Astrocyte (in vitro differentiated cells and primary cell): ENCODE results near the gene SCAF8. TPM values are rescaled to one million over a fixed set of nuclear protein-coding genes. Genes with fewer than 3 reads are reported as not detected.
A peak's percentile ranks its signal among the peaks of the same experiment; 100 is the strongest.

Experiments
- DNase-seq: peaks from one replicate; pipeline ENCODE4 v3.0.0-alpha.2; 2010; ENCODE audit warnings: low read depth
- FAIRE-seq: peaks from 2 replicates; lab custom pipeline; 2011; peaks lifted over from hg19 to GRCh38; lab: Jason Lieb, UNC
- H2AFZ ChIP-seq: 2 replicates; pipeline ENCODE4 v1.6.0; 2012; ENCODE audit warnings: low read depth, low read length, inconsistent platforms
- H3K27ac ChIP-seq: 2 replicates; pipeline ENCODE4 v1.5.1; 2011; ENCODE audit warnings: low read depth, low read length, inconsistent platforms
- H3K27me3 ChIP-seq: 2 replicates; pipeline ENCODE4 v1.6.0; 2011; ENCODE audit warnings: low read length, inconsistent platforms; ENCODE audit not compliant: insufficient read depth
- H3K36me3 ChIP-seq: 2 replicates; pipeline ENCODE4 v1.5.1; 2011; ENCODE audit warnings: low read length, inconsistent platforms; ENCODE audit not compliant: insufficient read depth
- H3K4me1 ChIP-seq: 2 replicates; pipeline ENCODE4 v1.5.1; 2011; ENCODE audit warnings: low read length, inconsistent platforms; ENCODE audit not compliant: insufficient read depth
- H3K4me2 ChIP-seq: 2 replicates; pipeline ENCODE4 v1.6.0; 2012; ENCODE audit warnings: low read length, inconsistent platforms
- H3K4me3 ChIP-seq: 2 replicates; pipeline ENCODE4 v1.5.1; 2011; ENCODE audit warnings: low read depth, mild to moderate bottlenecking, low read length, inconsistent platforms; ENCODE audit not compliant: insufficient read depth
- H3K79me2 ChIP-seq: 2 replicates; pipeline ENCODE4 v1.6.0; 2012; ENCODE audit warnings: mild to moderate bottlenecking, low read length, inconsistent platforms; ENCODE audit not compliant: insufficient read depth
- H3K9ac ChIP-seq: 2 replicates; pipeline ENCODE4 v1.6.0; 2012; ENCODE audit warnings: mild to moderate bottlenecking, low read length, inconsistent platforms
- H3K9me3 ChIP-seq: 2 replicates; pipeline ENCODE4 v1.5.1; 2012; ENCODE audit warnings: low read depth, mild to moderate bottlenecking, low read length, inconsistent platforms; ENCODE audit not compliant: insufficient read depth
- H4K20me1 ChIP-seq: 2 replicates; pipeline ENCODE4 v1.6.0; 2012; ENCODE audit warnings: low read length, inconsistent platforms; ENCODE audit not compliant: insufficient read depth
- H3K27ac Mint-ChIP-seq: one replicate; pipeline ENCODE4 v1.8.0; 2021; ENCODE audit warnings: mild to moderate bottlenecking, mixed read lengths; ENCODE audit not compliant: unreplicated experiment
- H3K27me3 Mint-ChIP-seq: one replicate; pipeline ENCODE4 v1.8.0; 2021; ENCODE audit warnings: low read depth, mixed read lengths; ENCODE audit not compliant: unreplicated experiment
- H3K36me3 Mint-ChIP-seq: one replicate; pipeline ENCODE4 v1.8.0; 2021; ENCODE audit warnings: low read depth, mixed read lengths; ENCODE audit not compliant: unreplicated experiment
- H3K4me1 Mint-ChIP-seq: one replicate; pipeline ENCODE4 v1.8.0; 2021; ENCODE audit warnings: low read depth, mixed read lengths; ENCODE audit not compliant: unreplicated experiment
- H3K4me3 Mint-ChIP-seq: one replicate; pipeline ENCODE4 v1.8.0; 2021; ENCODE audit warnings: mild to moderate bottlenecking, moderate library complexity, mixed read lengths; ENCODE audit not compliant: unreplicated experiment
- H3K9me3 Mint-ChIP-seq: one replicate; pipeline ENCODE4 v1.8.0; 2021; ENCODE audit warnings: mild to moderate bottlenecking, mixed read lengths; ENCODE audit not compliant: unreplicated experiment
- EZH2 ChIP-seq: IDR thresholded peaks from 2 replicates; pipeline ENCODE4 v1.6.1; 2012; ENCODE audit warnings: mild to moderate bottlenecking, low read length, inconsistent platforms; ENCODE audit not compliant: insufficient read depth
- total RNA-seq: library from RNA; stranded (reverse); gene quantifications from 2 replicates; pipeline ENCODE4 v1.2.1, GENCODE V29; 2021
- TF ChIP-seq, protein P1 (sequence below): IDR thresholded peaks from 2 replicates; pipeline ENCODE4 v1.5.1; 2011; ENCODE audit warnings: low read depth, mild to moderate bottlenecking, inconsistent platforms, low read length, moderate library complexity; ENCODE audit not compliant: insufficient read depth

The SCAF8 gene
- total RNA-seq, 1 donor from 2014 or later = 36.0 TPM

DNA sequence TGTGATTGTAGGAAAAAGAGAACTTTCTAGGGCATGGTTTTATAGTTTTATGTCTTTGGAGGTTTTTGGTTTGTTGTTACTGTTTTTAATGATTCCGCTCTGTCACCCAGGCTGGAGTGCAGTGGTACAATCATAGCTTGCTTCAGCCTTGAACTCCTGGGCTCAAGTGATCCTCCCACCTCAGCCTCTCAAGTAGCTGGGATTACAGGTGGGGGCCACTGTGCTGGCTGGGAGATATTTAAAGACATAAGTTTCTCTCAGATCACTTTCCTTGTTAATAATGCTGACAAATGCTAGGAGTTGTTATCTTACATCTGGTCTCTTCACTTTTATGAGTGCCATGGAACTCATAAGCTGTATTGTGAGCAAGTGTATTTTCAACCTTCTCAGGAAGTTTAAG, 116.3 kb downstream of the SCAF8 start:
- H3K4me2 ChIP-seq = no peak overlapping the region
- no peak for DNase-seq
- no peaks in the 10 kb centered on the region for H3K27me3 Mint-ChIP-seq
- no peaks in the 10 kb centered on the region for H3K9me3 ChIP-seq
- H3K79me2 ChIP-seq = peaks cover 71% of the 10 kb centered on the region
- no peaks in the 10 kb centered on the region for H3K36me3 ChIP-seq
- H3K27me3 ChIP-seq = no peaks in the 10 kb centered on the region
- no peak overlapping the region for H3K4me3 ChIP-seq
- H3K9me3 Mint-ChIP-seq = no peaks in the 10 kb centered on the region
- no peaks in the 10 kb centered on the region for H3K4me1 ChIP-seq
- peaks cover 3% of the 10 kb centered on the region for H3K36me3 Mint-ChIP-seq
- H3K4me1 Mint-ChIP-seq = peaks cover 21% of the 10 kb centered on the region
- no peak overlapping the region for H3K4me3 Mint-ChIP-seq
- FAIRE-seq = no peak
- H2AFZ ChIP-seq = no peak overlapping the region
- H3K27ac Mint-ChIP-seq = no peak overlapping the region
- H3K27ac ChIP-seq = no peak overlapping the region
- H3K9ac ChIP-seq = no peak overlapping the region
- H4K20me1 ChIP-seq = peaks cover 81% of the 10 kb centered on the region
- TF ChIP-seq, protein P1, sequence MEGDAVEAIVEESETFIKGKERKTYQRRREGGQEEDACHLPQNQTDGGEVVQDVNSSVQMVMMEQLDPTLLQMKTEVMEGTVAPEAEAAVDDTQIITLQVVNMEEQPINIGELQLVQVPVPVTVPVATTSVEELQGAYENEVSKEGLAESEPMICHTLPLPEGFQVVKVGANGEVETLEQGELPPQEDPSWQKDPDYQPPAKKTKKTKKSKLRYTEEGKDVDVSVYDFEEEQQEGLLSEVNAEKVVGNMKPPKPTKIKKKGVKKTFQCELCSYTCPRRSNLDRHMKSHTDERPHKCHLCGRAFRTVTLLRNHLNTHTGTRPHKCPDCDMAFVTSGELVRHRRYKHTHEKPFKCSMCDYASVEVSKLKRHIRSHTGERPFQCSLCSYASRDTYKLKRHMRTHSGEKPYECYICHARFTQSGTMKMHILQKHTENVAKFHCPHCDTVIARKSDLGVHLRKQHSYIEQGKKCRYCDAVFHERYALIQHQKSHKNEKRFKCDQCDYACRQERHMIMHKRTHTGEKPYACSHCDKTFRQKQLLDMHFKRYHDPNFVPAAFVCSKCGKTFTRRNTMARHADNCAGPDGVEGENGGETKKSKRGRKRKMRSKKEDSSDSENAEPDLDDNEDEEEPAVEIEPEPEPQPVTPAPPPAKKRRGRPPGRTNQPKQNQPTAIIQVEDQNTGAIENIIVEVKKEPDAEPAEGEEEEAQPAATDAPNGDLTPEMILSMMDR = no peak
- TF ChIP-seq EZH2 = no peak

DNA sequence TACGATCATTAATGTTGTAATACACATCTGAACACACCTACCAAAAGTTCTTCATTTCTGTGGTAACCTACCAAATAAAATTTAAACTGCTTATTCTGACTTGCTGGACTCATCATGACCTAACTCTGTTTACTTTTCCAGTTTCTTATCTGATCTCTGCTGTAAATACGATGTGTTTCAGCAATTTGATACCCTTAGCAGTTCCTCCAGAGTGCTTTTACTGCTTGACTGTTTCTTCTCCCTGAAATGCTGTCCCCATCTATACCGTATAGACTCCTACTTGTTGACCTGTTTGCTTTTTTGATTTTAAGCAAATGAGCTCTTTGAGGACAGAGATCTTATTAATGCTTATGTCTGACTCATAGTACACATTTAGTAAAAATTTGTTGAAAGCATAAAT, 119.5 kb downstream of the SCAF8 start:
- Mint-ChIP-seq H3K27ac (no peak overlapping the region), H3K9me3 (peaks cover 2% of the 10 kb centered on the region), H3K27me3 (no peaks in the 10 kb centered on the region), H3K36me3 (peaks cover 3% of the 10 kb centered on the region), H3K4me1 (peaks cover 21% of the 10 kb centered on the region), H3K4me3 (no peak overlapping the region)
- no peaks in the 10 kb centered on the region for H3K27me3 ChIP-seq
- H3K27ac ChIP-seq = no peak overlapping the region
- no peaks in the 10 kb centered on the region for H3K9me3 ChIP-seq
- TF ChIP-seq EZH2 = no peak
- TF ChIP-seq, protein P1 = no peak
- H3K4me3 ChIP-seq = no peak overlapping the region
- peaks cover 50% of the 10 kb centered on the region for H3K79me2 ChIP-seq
- H3K4me1 ChIP-seq = no peaks in the 10 kb centered on the region
- peak; percentile 26 for FAIRE-seq
- no peak overlapping the region for H2AFZ ChIP-seq
- peak; percentile 40 for DNase-seq
- H3K4me2 ChIP-seq = no peak overlapping the region
- H4K20me1 ChIP-seq = peaks cover 59% of the 10 kb centered on the region
- no peaks in the 10 kb centered on the region for H3K36me3 ChIP-seq
- no peak overlapping the region for H3K9ac ChIP-seq

DNA sequence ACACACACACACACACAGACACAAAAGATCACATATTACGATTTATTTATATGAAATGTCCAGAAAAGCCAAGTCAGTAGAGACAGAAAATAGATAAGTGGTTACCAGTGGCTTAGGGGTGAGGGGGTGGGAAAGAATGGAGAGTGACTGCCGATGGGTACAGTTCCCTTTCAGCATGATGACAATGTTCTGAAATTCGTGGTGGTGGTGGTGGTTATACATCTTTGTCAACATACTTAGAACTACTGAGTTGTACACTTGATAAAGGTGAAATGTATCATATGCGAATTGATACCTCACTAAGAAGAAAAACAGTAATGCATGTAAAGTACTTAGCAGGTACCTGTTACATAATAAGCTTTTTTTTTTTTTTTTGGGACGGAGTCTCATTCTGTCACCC, 124.3 kb downstream of the SCAF8 start:
- peaks cover 3% of the 10 kb centered on the region for H3K4me1 Mint-ChIP-seq
- Histone ChIP-seq H3K9me3 (no peaks in the 10 kb centered on the region), H3K79me2 (peaks cover 24% of the 10 kb centered on the region), H2AFZ (no peak overlapping the region), H3K27me3 (no peaks in the 10 kb centered on the region), H3K4me2 (no peak overlapping the region), H3K4me1 (no peaks in the 10 kb centered on the region), H4K20me1 (peaks cover 51% of the 10 kb centered on the region), H3K4me3 (no peak overlapping the region), H3K9ac (no peak overlapping the region), H3K27ac (no peak overlapping the region), H3K36me3 (no peaks in the 10 kb centered on the region)
- no peak for TF ChIP-seq EZH2
- TF ChIP-seq, protein P1 = no peak
- DNase-seq (no peak), FAIRE-seq (no peak)
- H3K36me3 Mint-ChIP-seq = peaks cover 3% of the 10 kb centered on the region
- no peaks in the 10 kb centered on the region for H3K27me3 Mint-ChIP-seq
- no peak overlapping the region for H3K27ac Mint-ChIP-seq
- H3K9me3 Mint-ChIP-seq = peaks cover 2% of the 10 kb centered on the region
- no peak overlapping the region for H3K4me3 Mint-ChIP-seq
